Osteoblast (primary cell): ENCODE measurements around the gene ELMOD3. TPM values are rescaled to one million over a fixed set of nuclear protein-coding genes. Genes with fewer than 3 reads are reported as not detected.
"Not testable (repeated sequence)": the region's sequence is repeated elsewhere in the genome, so short reads cannot be mapped to it uniquely, and the experiment has no call there.

Experiments used
- DNase-seq: peaks from one replicate; pipeline ENCODE4 v3.0.0; 2011; ENCODE audit warnings: low spot score, mixed read lengths; ENCODE audit not compliant: insufficient read length; ENCODE audit errors: missing footprints
- H2AFZ ChIP-seq: 2 replicates; pipeline ENCODE4 v1.6.0; 2011; ENCODE audit warnings: mild to moderate bottlenecking, low read length
- H3K27ac ChIP-seq: 2 replicates; pipeline ENCODE4 v1.5.1; 2011; ENCODE audit warnings: mild to moderate bottlenecking, low read depth, low read length, moderate library complexity
- H3K27me3 ChIP-seq: 2 replicates; pipeline ENCODE4 v1.6.0; 2012; ENCODE audit warnings: mild to moderate bottlenecking, control low read depth, inconsistent platforms, low read length, moderate library complexity; ENCODE audit not compliant: insufficient read depth
- H3K36me3 ChIP-seq: 2 replicates; pipeline ENCODE4 v1.5.1; 2011; ENCODE audit warnings: mild to moderate bottlenecking, low read length, control low read depth, moderate library complexity; ENCODE audit not compliant: insufficient read depth
- H3K4me1 ChIP-seq: 2 replicates; pipeline ENCODE4 v1.5.1; 2011; ENCODE audit warnings: mild to moderate bottlenecking, low read length, control low read depth, moderate library complexity; ENCODE audit not compliant: insufficient read depth
- H3K4me2 ChIP-seq: 2 replicates; pipeline ENCODE4 v1.6.0; 2011; ENCODE audit warnings: mild to moderate bottlenecking, low read length; ENCODE audit not compliant: insufficient read depth
- H3K4me3 ChIP-seq: fragments of 200-600 bp; sonication (generic); 3 replicates; pipeline ENCODE4 v1.5.1; 2012; ENCODE audit warnings: mild to moderate bottlenecking, low read length, inconsistent platforms; ENCODE audit not compliant: insufficient read depth
- H3K79me2 ChIP-seq: 2 replicates; pipeline ENCODE4 v1.6.0; 2012; ENCODE audit warnings: mild to moderate bottlenecking, low read length, control low read depth, inconsistent platforms; ENCODE audit not compliant: insufficient read depth
- H3K9me3 ChIP-seq: 2 replicates; pipeline ENCODE4 v1.5.1; 2011; ENCODE audit warnings: low read depth, low read length, control low read depth
- H4K20me1 ChIP-seq: 2 replicates; pipeline ENCODE4 v1.6.0; 2012; ENCODE audit warnings: mild to moderate bottlenecking, low read length, control low read depth; ENCODE audit not compliant: insufficient read depth
- total RNA-seq: library from RNA; depleted of rRNA; stranded (reverse); fragments of >200 nt; gene quantifications from 2 replicates; pipeline ENCODE4 v1.2.3, GENCODE V29; 2012
- TF ChIP-seq, protein P1 (sequence below): IDR thresholded peaks from 2 replicates; pipeline ENCODE4 v1.5.1; 2011; ENCODE audit warnings: mild to moderate bottlenecking, low read depth, low read length, moderate library complexity; ENCODE audit errors: extremely low read depth

ELMOD3 gene
- total RNA-seq, 1 donor: 22.1 TPM

DNA sequence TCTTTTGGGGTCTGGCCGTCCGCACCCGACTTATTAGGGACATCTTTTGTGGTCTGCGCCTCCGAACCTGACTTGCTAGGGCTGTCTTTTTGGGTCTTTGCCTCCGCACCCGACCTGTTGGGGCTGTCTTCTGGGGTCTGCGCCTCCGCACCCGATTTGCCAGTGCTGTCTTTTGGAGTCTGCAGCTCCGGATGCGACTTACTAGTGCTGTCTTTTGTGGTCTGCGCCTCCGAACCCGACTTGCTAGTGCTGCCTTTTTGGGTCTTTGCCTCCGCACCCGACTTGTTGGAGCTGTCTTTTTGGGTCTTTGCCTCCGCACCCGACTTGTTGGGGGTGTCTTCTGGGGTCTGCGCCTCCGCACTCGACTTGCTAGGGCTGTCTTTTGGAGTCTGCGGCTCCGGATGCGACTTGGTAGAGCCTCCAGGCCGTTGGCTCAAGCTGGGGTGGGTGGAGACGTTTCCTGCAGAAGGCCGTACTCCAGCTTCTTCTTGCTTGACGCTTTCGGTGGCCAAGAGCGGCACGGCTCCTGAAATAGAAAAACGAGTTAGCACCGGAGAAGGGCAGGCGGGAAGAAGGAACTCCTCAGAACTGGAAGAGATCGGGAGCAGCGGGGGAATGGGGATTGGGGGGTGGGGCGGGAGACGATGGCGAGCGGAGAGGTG is 27.3 kb upstream of the ELMOD3 start:
- Histone ChIP-seq H3K9me3 (no peaks in the 10 kb centered on the region), H3K27me3 (no peaks in the 10 kb centered on the region), H2AFZ (peak overlapping the region; percentile 99), H3K4me2 (peak overlapping the region; percentile 98), H3K27ac (peak overlapping the region; percentile 98), H3K36me3 (peaks cover 31% of the 10 kb centered on the region), H3K79me2 (peaks cover 53% of the 10 kb centered on the region), H3K4me1 (peaks cover 28% of the 10 kb centered on the region), H4K20me1 (peaks cover 41% of the 10 kb centered on the region), H3K4me3 (peak overlapping the region; percentile 90)
- no peak for DNase-seq
- TF ChIP-seq, protein P1, sequence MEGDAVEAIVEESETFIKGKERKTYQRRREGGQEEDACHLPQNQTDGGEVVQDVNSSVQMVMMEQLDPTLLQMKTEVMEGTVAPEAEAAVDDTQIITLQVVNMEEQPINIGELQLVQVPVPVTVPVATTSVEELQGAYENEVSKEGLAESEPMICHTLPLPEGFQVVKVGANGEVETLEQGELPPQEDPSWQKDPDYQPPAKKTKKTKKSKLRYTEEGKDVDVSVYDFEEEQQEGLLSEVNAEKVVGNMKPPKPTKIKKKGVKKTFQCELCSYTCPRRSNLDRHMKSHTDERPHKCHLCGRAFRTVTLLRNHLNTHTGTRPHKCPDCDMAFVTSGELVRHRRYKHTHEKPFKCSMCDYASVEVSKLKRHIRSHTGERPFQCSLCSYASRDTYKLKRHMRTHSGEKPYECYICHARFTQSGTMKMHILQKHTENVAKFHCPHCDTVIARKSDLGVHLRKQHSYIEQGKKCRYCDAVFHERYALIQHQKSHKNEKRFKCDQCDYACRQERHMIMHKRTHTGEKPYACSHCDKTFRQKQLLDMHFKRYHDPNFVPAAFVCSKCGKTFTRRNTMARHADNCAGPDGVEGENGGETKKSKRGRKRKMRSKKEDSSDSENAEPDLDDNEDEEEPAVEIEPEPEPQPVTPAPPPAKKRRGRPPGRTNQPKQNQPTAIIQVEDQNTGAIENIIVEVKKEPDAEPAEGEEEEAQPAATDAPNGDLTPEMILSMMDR: no peak

DNA sequence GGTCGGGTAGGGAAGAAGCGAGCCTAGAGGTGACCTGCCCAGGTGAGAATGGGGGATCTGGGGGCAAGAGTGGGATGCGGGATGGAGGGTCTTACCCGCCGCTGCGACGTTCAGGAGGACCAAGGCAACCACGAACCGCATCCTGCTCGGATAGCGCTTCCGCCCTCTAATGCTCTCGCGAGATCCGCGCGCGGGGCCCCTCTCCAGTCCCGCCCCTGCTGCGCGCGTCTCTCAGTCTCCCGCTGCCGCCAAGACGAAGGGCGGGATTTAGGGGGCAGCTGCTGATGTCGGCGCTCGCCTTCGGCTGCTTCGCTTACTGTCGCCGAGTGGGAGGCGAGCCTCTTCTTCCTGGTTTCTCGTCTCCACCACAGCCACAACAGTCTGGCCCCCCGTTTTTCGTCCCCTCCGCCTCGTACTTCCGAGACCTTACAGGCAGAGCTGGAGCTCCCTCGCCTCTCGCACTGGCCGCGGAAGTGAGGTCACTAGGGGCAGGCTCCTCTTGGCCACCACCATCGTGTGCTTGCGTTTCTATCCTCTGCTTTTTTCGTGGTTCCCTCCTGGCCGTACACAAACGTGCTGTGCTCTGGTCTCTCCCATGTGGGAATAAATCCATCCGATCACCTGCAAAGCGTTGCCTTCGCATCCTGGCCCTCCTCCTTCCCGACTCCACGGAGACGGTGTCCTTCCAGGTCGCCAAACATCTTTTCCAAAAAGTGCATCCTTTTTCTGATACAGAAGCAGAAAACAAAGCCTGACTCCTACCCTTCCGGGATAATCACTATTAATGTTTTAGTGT is 26.5 kb upstream of the ELMOD3 start, which contains the start of gene TGOLN2:
TGOLN2 (minus strand) TSS at position 168 of the 796 bp plus-strand sequence; CDS start at position 141, 27 bp downstream.
- TF ChIP-seq, protein P1: no peak
- Histone ChIP-seq H3K27me3 (no peaks in the 10 kb centered on the region), H3K9me3 (no peaks in the 10 kb centered on the region), H3K4me3 (peak within 1 kb of the TSS; percentile 90), H3K36me3 (peaks cover 24% of the 10 kb centered on the region), H3K4me1 (peaks cover 28% of the 10 kb centered on the region), H3K27ac (peak within 1 kb of the TSS; percentile 98), H2AFZ (peak within 1 kb of the TSS; percentile 99), H3K4me2 (peak within 1 kb of the TSS; percentile 98), H4K20me1 (peaks cover 37% of the 10 kb centered on the region), H3K79me2 (peaks cover 45% of the 10 kb centered on the region)
- peak; percentile 99 for DNase-seq

DNA sequence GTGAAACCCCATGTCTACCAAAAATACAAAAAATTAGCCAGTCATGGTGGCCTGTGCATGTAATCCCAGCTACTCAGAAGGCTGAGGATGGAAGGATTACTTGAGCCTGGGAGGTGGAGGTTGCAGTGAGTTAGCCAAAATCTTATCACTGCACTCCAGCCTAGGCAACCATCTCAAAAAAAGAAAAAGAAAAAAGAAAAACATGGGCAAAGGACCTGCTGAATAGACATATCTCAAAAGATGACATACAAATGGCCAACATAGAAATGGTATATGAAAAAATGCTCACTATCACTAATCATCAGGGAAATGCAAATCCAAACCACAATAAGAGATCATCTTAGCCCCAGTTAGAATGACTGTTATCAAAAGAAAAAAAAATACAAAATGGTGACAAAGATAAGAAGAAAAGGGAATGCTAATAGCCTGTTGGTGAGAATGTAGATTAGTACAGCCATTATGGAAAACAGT is 25.4 kb upstream of the ELMOD3 start:
- H4K20me1 ChIP-seq: peaks cover 32% of the 10 kb centered on the region
- TF ChIP-seq, protein P1: no peak
- no peaks in the 10 kb centered on the region for H3K9me3 ChIP-seq
- no peak overlapping the region for H3K4me3 ChIP-seq
- H3K27ac ChIP-seq: no peak overlapping the region
- H3K79me2 ChIP-seq: peaks cover 34% of the 10 kb centered on the region
- H2AFZ ChIP-seq: no peak overlapping the region
- no peaks in the 10 kb centered on the region for H3K27me3 ChIP-seq
- no peak overlapping the region for H3K4me2 ChIP-seq
- DNase-seq: no peak
- H3K36me3 ChIP-seq: peaks cover 14% of the 10 kb centered on the region
- peaks cover 28% of the 10 kb centered on the region for H3K4me1 ChIP-seq

DNA sequence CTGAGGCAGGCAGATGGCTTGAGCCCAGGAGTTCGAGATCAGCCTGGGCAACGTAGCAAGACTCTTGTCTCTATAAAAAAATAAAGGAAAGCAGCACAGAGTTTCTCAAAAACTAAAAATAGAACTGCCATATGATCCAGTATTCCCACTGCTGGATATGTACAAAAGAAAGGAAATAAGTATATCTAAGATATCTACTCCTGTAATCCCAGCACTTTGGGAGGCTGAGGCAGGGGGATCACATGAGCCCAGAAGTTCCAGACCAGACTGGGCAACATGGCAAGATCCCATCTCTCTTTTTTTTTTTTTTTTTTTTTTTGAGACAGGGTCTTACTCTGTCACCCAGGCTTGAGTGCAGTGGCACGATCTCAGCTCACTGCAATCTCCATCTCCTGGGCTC is 24.9 kb upstream of the ELMOD3 start:
- Histone ChIP-seq H3K4me1 (peaks cover 25% of the 10 kb centered on the region), H3K79me2 (peaks cover 29% of the 10 kb centered on the region), H4K20me1 (peaks cover 27% of the 10 kb centered on the region)
- not testable (repeated sequence) for H2AFZ ChIP-seq, H3K9me3 ChIP-seq, H3K36me3 ChIP-seq, H3K4me2 ChIP-seq, H3K4me3 ChIP-seq, DNase-seq, H3K27ac ChIP-seq, H3K27me3 ChIP-seq
